ENCODE results near the gene PKDCC. TPM values are rescaled to one million over a fixed set of nuclear protein-coding genes. Genes with fewer than 3 reads are reported as not detected.

Gene PKDCC
- total RNA-seq, 1 donor: 8.2 TPM

GRCh38 chr2:42085706-42086487 is 38.1 kb downstream of the PKDCC start:
- no peak for DNase-seq (ENCODE audit: low read depth)
- no peak overlapping the region for H3K4me3 ChIP-seq (ENCODE audit: low read depth, low read length)
- no peak for TF ChIP-seq CTCF (IDR thresholded peaks at IDR 0.05; ENCODE audit: insufficient read depth, low read depth, low read length)

GRCh38 chr2:42086500-42086953 is 38.7 kb downstream of the PKDCC start:
- no peak overlapping the region for H3K4me3 ChIP-seq (ENCODE audit: low read depth, low read length)
- peak; percentile 76 for DNase-seq (ENCODE audit: low read depth)
- peak; percentile 76 for TF ChIP-seq CTCF (IDR thresholded peaks at IDR 0.05; ENCODE audit: insufficient read depth, low read depth, low read length)

GRCh38 chr2:42087137-42087856 is 39.5 kb downstream of the PKDCC start:
- H3K4me3 ChIP-seq (ENCODE audit: low read depth, low read length): no peak overlapping the region
- no peak for DNase-seq (ENCODE audit: low read depth)
- no peak for TF ChIP-seq CTCF (IDR thresholded peaks at IDR 0.05; ENCODE audit: insufficient read depth, low read depth, low read length)

GRCh38 chr2:42087857-42088195 is 40.0 kb downstream of the PKDCC start:
- H3K4me3 ChIP-seq (ENCODE audit: low read depth, low read length): no peak overlapping the region
- TF ChIP-seq CTCF (IDR thresholded peaks at IDR 0.05; ENCODE audit: insufficient read depth, low read depth, low read length): no peak
- no peak for DNase-seq (ENCODE audit: low read depth)

GRCh38 chr2:42089340-42089925 is 41.6 kb downstream of the PKDCC start:
- peak; percentile 70 for DNase-seq (ENCODE audit: low read depth)
- peak; percentile 77 for TF ChIP-seq CTCF (IDR thresholded peaks at IDR 0.05; ENCODE audit: insufficient read depth, low read depth, low read length)
- H3K4me3 ChIP-seq (ENCODE audit: low read depth, low read length): no peak overlapping the region

- no peak overlapping the region for H3K4me3 ChIP-seq (ENCODE audit: low read depth, low read length)
- DNase-seq (ENCODE audit: low read depth): no peak
These were observed 42.4 kb downstream of the PKDCC start for GRCh38 chr2:42090216-42090615.

More at GRCh38 chr2:42090216-42090615, 42.4 kb downstream of the PKDCC start:
- TF ChIP-seq CTCF (IDR thresholded peaks at IDR 0.05; ENCODE audit: insufficient read depth, low read depth, low read length): no peak

Data from fibroblast of villous mesenchyme (primary cell).